HCT116 (cell line): ENCODE measurements around the gene OR52B6.

Source experiments
- JUND ChIP-seq: IDR thresholded peaks from 2 replicates; pipeline ENCODE4 v1.6.1; 2012
- RAD21 ChIP-seq: IDR thresholded peaks from 2 replicates; pipeline ENCODE4 v1.6.1; 2012; ENCODE audit warnings: low read depth, mild to moderate bottlenecking
- SIN3A ChIP-seq: IDR thresholded peaks from 2 replicates; pipeline ENCODE4 v1.6.1; 2012; ENCODE audit warnings: low read depth
- TF ChIP-seq, protein P1 (sequence below): IDR thresholded peaks from 2 replicates; pipeline ENCODE4 v1.6.1; 2011; ENCODE audit warnings: mild to moderate bottlenecking, low read length, moderate library complexity; ENCODE audit not compliant: insufficient replicate concordance; ENCODE audit errors: extremely low read depth
- TF ChIP-seq, protein P2 (sequence below), 3 experiments: fragments of 200-600 bp in 1 of 3; sonication (generic) in 1 of 3; IDR thresholded peaks in 2 of 3; conservative IDR thresholded peaks in 1 of 3; 2 replicates each; pipeline ENCODE4 v1.5.1; 2012 to 2017; ENCODE audit warnings: low read depth in 2 of 3, low read length in 2 of 3, antibody characterized with exemption in 1 of 3, borderline replicate concordance in 1 of 3, control low read depth in 1 of 3, mild to moderate bottlenecking in 1 of 3, mixed read lengths in 1 of 3, mixed run types in 1 of 3, moderate library complexity in 1 of 3; ENCODE audit not compliant: insufficient read depth in 1 of 3
- TF ChIP-seq, protein P3 (sequence below): IDR thresholded peaks from 2 replicates; pipeline ENCODE4 v1.6.1; 2012; ENCODE audit warnings: low read depth

DNA sequence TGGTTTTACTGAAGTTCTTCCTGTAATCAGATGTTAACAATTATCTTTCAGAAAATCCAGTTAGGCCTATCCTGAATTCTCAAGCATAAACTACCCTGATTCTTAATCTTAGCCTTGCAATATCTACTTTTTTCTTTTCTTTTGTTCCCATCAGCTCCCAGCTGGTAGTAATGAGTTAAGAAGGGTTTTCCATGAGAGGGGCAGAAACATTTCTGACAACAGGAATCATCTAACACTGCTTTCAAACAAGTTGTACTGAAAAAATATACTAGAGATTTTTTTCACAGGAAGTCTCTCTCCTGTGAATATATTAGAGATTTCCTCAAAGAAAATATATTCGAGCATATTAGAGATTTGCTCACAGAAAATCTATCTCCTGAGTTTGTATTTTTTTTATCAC lies 12.5 kb downstream of the OR52B6 start:
- TF ChIP-seq, protein P1, sequence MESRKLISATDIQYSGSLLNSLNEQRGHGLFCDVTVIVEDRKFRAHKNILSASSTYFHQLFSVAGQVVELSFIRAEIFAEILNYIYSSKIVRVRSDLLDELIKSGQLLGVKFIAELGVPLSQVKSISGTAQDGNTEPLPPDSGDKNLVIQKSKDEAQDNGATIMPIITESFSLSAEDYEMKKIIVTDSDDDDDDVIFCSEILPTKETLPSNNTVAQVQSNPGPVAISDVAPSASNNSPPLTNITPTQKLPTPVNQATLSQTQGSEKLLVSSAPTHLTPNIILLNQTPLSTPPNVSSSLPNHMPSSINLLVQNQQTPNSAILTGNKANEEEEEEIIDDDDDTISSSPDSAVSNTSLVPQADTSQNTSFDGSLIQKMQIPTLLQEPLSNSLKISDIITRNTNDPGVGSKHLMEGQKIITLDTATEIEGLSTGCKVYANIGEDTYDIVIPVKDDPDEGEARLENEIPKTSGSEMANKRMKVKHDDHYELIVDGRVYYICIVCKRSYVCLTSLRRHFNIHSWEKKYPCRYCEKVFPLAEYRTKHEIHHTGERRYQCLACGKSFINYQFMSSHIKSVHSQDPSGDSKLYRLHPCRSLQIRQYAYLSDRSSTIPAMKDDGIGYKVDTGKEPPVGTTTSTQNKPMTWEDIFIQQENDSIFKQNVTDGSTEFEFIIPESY, result no peak
- TF ChIP-seq JUND (no peak), RAD21 (no peak), SIN3A (no peak)
- TF ChIP-seq, protein P2, sequence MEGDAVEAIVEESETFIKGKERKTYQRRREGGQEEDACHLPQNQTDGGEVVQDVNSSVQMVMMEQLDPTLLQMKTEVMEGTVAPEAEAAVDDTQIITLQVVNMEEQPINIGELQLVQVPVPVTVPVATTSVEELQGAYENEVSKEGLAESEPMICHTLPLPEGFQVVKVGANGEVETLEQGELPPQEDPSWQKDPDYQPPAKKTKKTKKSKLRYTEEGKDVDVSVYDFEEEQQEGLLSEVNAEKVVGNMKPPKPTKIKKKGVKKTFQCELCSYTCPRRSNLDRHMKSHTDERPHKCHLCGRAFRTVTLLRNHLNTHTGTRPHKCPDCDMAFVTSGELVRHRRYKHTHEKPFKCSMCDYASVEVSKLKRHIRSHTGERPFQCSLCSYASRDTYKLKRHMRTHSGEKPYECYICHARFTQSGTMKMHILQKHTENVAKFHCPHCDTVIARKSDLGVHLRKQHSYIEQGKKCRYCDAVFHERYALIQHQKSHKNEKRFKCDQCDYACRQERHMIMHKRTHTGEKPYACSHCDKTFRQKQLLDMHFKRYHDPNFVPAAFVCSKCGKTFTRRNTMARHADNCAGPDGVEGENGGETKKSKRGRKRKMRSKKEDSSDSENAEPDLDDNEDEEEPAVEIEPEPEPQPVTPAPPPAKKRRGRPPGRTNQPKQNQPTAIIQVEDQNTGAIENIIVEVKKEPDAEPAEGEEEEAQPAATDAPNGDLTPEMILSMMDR (IDR thresholded peaks at IDR 0.05 in 2 of 3, conservative IDR thresholded peaks at IDR 0.05 in 1 of 3; ENCODE audit: borderline replicate concordance in 1 of 3, insufficient read depth in 1 of 3, low read depth in 2 of 3, low read length in 2 of 3), result no peak
- TF ChIP-seq, protein P3, sequence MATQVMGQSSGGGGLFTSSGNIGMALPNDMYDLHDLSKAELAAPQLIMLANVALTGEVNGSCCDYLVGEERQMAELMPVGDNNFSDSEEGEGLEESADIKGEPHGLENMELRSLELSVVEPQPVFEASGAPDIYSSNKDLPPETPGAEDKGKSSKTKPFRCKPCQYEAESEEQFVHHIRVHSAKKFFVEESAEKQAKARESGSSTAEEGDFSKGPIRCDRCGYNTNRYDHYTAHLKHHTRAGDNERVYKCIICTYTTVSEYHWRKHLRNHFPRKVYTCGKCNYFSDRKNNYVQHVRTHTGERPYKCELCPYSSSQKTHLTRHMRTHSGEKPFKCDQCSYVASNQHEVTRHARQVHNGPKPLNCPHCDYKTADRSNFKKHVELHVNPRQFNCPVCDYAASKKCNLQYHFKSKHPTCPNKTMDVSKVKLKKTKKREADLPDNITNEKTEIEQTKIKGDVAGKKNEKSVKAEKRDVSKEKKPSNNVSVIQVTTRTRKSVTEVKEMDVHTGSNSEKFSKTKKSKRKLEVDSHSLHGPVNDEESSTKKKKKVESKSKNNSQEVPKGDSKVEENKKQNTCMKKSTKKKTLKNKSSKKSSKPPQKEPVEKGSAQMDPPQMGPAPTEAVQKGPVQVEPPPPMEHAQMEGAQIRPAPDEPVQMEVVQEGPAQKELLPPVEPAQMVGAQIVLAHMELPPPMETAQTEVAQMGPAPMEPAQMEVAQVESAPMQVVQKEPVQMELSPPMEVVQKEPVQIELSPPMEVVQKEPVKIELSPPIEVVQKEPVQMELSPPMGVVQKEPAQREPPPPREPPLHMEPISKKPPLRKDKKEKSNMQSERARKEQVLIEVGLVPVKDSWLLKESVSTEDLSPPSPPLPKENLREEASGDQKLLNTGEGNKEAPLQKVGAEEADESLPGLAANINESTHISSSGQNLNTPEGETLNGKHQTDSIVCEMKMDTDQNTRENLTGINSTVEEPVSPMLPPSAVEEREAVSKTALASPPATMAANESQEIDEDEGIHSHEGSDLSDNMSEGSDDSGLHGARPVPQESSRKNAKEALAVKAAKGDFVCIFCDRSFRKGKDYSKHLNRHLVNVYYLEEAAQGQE, result no peak
